Measurements from ENCODE around the gene ARHGEF11.

Gene ARHGEF11

DNA sequence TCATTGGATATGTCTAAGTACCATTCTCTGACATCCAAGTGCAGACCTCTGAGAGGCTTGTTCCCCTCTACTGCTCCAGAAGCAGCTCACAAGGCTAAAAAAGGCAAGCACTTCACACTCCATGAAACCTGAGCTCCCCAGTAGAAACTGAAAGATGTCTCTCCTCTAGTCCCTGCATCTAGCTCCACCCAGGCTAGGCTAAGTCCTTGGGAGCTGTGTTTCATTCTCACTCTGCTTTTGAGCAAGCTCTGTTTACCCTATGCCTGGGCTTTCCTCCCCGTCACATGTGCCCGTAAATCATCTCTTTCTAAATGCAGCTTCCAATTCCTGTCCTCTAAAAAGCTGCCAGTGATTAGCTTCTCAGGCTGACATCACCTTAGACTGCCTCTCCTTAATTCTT, 86.1 kb downstream of the ARHGEF11 start:
- Histone ChIP-seq H3K18ac (ENCODE audit: low read length) (no peak overlapping the region), H3K14ac (ENCODE audit: low read length) (no peak overlapping the region), H3K27ac (replicated peaks; ENCODE audit: low read length) (no peak overlapping the region), H3K9me3 (replicated peaks in 1 of 2; ENCODE audit: control insufficient read depth in 2 of 2, insufficient read depth in 1 of 2, low read depth in 1 of 2, low read length in 2 of 2) (no peaks in the 10 kb centered on the region), H2AFZ (ENCODE audit: low read length) (no peak overlapping the region), H2BK5ac (ENCODE audit: low read length) (no peak overlapping the region), H4K8ac (ENCODE audit: low read depth, low read length) (no peak overlapping the region), H2BK15ac (ENCODE audit: low read length) (no peak overlapping the region), H3K27me3 (ENCODE audit: control insufficient read depth in 3 of 3, insufficient read depth in 3 of 3, low read depth in 1 of 3, low read length in 3 of 3) (no peaks in the 10 kb centered on the region), H3K4me2 (ENCODE audit: insufficient read depth, low read length, poor library complexity, severe bottlenecking) (no peak overlapping the region), H3K4ac (ENCODE audit: low read length) (no peak overlapping the region), H3K9ac (ENCODE audit: low read depth, low read length, poor library complexity) (no peak overlapping the region), H3K23ac (ENCODE audit: low read depth, low read length, poor library complexity) (no peak overlapping the region), H3K79me1 (ENCODE audit: low read depth, low read length) (no peaks in the 10 kb centered on the region), H2AK5ac (ENCODE audit: low read depth, low read length) (no peak overlapping the region), H3K4me1 (ENCODE audit: control insufficient read depth in 2 of 2, insufficient read depth in 1 of 2, low read depth in 1 of 2, low read length in 2 of 2) (no peaks in the 10 kb centered on the region), H2BK12ac (ENCODE audit: low read length) (no peak overlapping the region), H3K36me3 (replicated peaks in 1 of 2; ENCODE audit: control insufficient read depth in 2 of 2, insufficient read depth in 2 of 2, low read length in 2 of 2) (peaks cover 40 to 95% of the 10 kb centered on the region in 2 donors), H4K91ac (ENCODE audit: low read depth, low read length, poor library complexity) (no peak overlapping the region), H2BK120ac (ENCODE audit: low read depth, low read length) (no peak overlapping the region), H3K4me3 (ENCODE audit: low read length in 2 of 2) (no peak overlapping the region)
- DNase-seq (ENCODE audit: low spot score), result no peak
- no CpG with 5 or more reads among the region's 2 CpGs for WGBS, 2 donors (ENCODE audit: extremely low coverage in 2 of 2, insufficient read length in 2 of 2, insufficient replicate concordance in 1 of 2)

- no peak overlapping the region for H3K27ac ChIP-seq (replicated peaks; ENCODE audit: low read length)
- no peak overlapping the region for H2BK120ac ChIP-seq (ENCODE audit: low read depth, low read length)
- no peaks in the 10 kb centered on the region for H3K27me3 ChIP-seq (ENCODE audit: control insufficient read depth in 3 of 3, insufficient read depth in 3 of 3, low read depth in 1 of 3, low read length in 3 of 3)
- no peaks in the 10 kb centered on the region for H3K79me1 ChIP-seq (ENCODE audit: low read depth, low read length)
- no peak overlapping the region for H3K23ac ChIP-seq (ENCODE audit: low read depth, low read length, poor library complexity)
- H2BK12ac ChIP-seq (ENCODE audit: low read length), result no peak overlapping the region
- H4K91ac ChIP-seq (ENCODE audit: low read depth, low read length, poor library complexity), result no peak overlapping the region
- H3K14ac ChIP-seq (ENCODE audit: low read length), result no peak overlapping the region
- no peak overlapping the region for H3K9ac ChIP-seq (ENCODE audit: low read depth, low read length, poor library complexity)
- no peaks in the 10 kb centered on the region for H3K4me1 ChIP-seq (ENCODE audit: control insufficient read depth in 2 of 2, insufficient read depth in 1 of 2, low read depth in 1 of 2, low read length in 2 of 2)
- no peak overlapping the region for H2AFZ ChIP-seq (ENCODE audit: low read length)
- no peaks in the 10 kb centered on the region for H3K9me3 ChIP-seq (replicated peaks in 1 of 2; ENCODE audit: control insufficient read depth in 2 of 2, insufficient read depth in 1 of 2, low read depth in 1 of 2, low read length in 2 of 2)
- no peak overlapping the region for H2BK15ac ChIP-seq (ENCODE audit: low read length)
- no peak overlapping the region for H3K4me2 ChIP-seq (ENCODE audit: insufficient read depth, low read length, poor library complexity, severe bottlenecking)
- no peak overlapping the region for H2BK5ac ChIP-seq (ENCODE audit: low read length)
- no peak overlapping the region for H3K4me3 ChIP-seq (ENCODE audit: low read length in 2 of 2)
- peaks cover 36 to 92% of the 10 kb centered on the region in 2 donors for H3K36me3 ChIP-seq (replicated peaks in 1 of 2; ENCODE audit: control insufficient read depth in 2 of 2, insufficient read depth in 2 of 2, low read length in 2 of 2)
- H3K4ac ChIP-seq (ENCODE audit: low read length), result no peak overlapping the region
- no peak overlapping the region for H3K18ac ChIP-seq (ENCODE audit: low read length)
- no peak overlapping the region for H2AK5ac ChIP-seq (ENCODE audit: low read depth, low read length)
- no CpG with 5 or more reads among the region's 2 CpGs for WGBS, 2 donors (ENCODE audit: extremely low coverage in 2 of 2, insufficient read length in 2 of 2, insufficient replicate concordance in 1 of 2)
- no peak overlapping the region for H4K8ac ChIP-seq (ENCODE audit: low read depth, low read length)
- DNase-seq (ENCODE audit: low spot score), result no peak
Measured at GRCh38 chr1:156958247-156958714, 87.3 kb downstream of the ARHGEF11 start.

DNA sequence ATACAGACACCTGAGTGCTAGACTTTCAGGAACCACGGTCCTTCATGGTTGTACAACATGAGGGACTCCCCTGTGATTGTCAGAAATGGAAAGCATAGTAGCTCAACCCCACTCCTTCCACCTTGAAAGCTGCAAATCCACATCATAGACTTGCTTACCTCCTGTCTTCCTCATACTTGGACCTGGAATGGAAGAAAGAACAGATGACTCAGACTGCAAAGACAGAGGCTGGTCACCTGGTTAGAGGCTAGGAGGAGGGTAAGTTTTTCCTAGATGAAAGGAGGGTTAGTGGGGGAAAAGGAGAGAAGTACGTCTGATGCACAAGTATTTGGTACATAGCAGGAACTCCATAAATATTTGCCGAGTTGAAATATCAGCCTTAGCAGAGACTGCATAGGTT, 87.9 kb downstream of the ARHGEF11 start:
- no peak overlapping the region for H2BK12ac ChIP-seq (ENCODE audit: low read length)
- no peak overlapping the region for H4K8ac ChIP-seq (ENCODE audit: low read depth, low read length)
- H3K27me3 ChIP-seq (ENCODE audit: control insufficient read depth in 3 of 3, insufficient read depth in 3 of 3, low read depth in 1 of 3, low read length in 3 of 3), result no peaks in the 10 kb centered on the region
- no peak overlapping the region for H3K27ac ChIP-seq (replicated peaks; ENCODE audit: low read length)
- no peaks in the 10 kb centered on the region for H3K79me1 ChIP-seq (ENCODE audit: low read depth, low read length)
- H2AFZ ChIP-seq (ENCODE audit: low read length), result no peak overlapping the region
- no peak overlapping the region for H3K4me3 ChIP-seq (ENCODE audit: low read length in 2 of 2)
- H3K9ac ChIP-seq (ENCODE audit: low read depth, low read length, poor library complexity), result no peak overlapping the region
- H2BK15ac ChIP-seq (ENCODE audit: low read length), result no peak overlapping the region
- no peak overlapping the region for H3K23ac ChIP-seq (ENCODE audit: low read depth, low read length, poor library complexity)
- DNase-seq (ENCODE audit: low spot score), result no peak
- H4K91ac ChIP-seq (ENCODE audit: low read depth, low read length, poor library complexity), result no peak overlapping the region
- no peak overlapping the region for H2BK5ac ChIP-seq (ENCODE audit: low read length)
- H3K36me3 ChIP-seq (replicated peaks in 1 of 2; ENCODE audit: control insufficient read depth in 2 of 2, insufficient read depth in 2 of 2, low read length in 2 of 2), result peaks cover 31 to 93% of the 10 kb centered on the region in 2 donors
- H3K4me2 ChIP-seq (ENCODE audit: insufficient read depth, low read length, poor library complexity, severe bottlenecking), result no peak overlapping the region
- H2AK5ac ChIP-seq (ENCODE audit: low read depth, low read length), result no peak overlapping the region
- no peak overlapping the region for H2BK120ac ChIP-seq (ENCODE audit: low read depth, low read length)
- no peaks in the 10 kb centered on the region for H3K4me1 ChIP-seq (ENCODE audit: control insufficient read depth in 2 of 2, insufficient read depth in 1 of 2, low read depth in 1 of 2, low read length in 2 of 2)
- no peak overlapping the region for H3K18ac ChIP-seq (ENCODE audit: low read length)
- H3K9me3 ChIP-seq (replicated peaks in 1 of 2; ENCODE audit: control insufficient read depth in 2 of 2, insufficient read depth in 1 of 2, low read depth in 1 of 2, low read length in 2 of 2), result no peaks in the 10 kb centered on the region
- WGBS, 2 donors (ENCODE audit: extremely low coverage in 2 of 2, insufficient read length in 2 of 2, insufficient replicate concordance in 1 of 2), result no CpG with 5 or more reads among the region's 3 CpGs
- no peak overlapping the region for H3K14ac ChIP-seq (ENCODE audit: low read length)
- H3K4ac ChIP-seq (ENCODE audit: low read length), result no peak overlapping the region

- Histone ChIP-seq H2BK5ac (ENCODE audit: low read length) (no peak overlapping the region), H3K4me1 (ENCODE audit: control insufficient read depth in 2 of 2, insufficient read depth in 1 of 2, low read depth in 1 of 2, low read length in 2 of 2) (no peaks in the 10 kb centered on the region), H2AFZ (ENCODE audit: low read length) (no peak overlapping the region), H3K14ac (ENCODE audit: low read length) (no peak overlapping the region), H3K23ac (ENCODE audit: low read depth, low read length, poor library complexity) (no peak overlapping the region), H2AK5ac (ENCODE audit: low read depth, low read length) (no peak overlapping the region), H3K4me3 (ENCODE audit: low read length in 2 of 2) (no peak overlapping the region), H3K27me3 (ENCODE audit: control insufficient read depth in 3 of 3, insufficient read depth in 3 of 3, low read depth in 1 of 3, low read length in 3 of 3) (no peaks in the 10 kb centered on the region), H2BK120ac (ENCODE audit: low read depth, low read length) (no peak overlapping the region), H3K27ac (replicated peaks; ENCODE audit: low read length) (no peak overlapping the region), H2BK15ac (ENCODE audit: low read length) (no peak overlapping the region), H3K18ac (ENCODE audit: low read length) (no peak overlapping the region), H4K91ac (ENCODE audit: low read depth, low read length, poor library complexity) (no peak overlapping the region), H3K36me3 (replicated peaks in 1 of 2; ENCODE audit: control insufficient read depth in 2 of 2, insufficient read depth in 2 of 2, low read length in 2 of 2) (peaks cover 32 to 95% of the 10 kb centered on the region in 2 donors), H2BK12ac (ENCODE audit: low read length) (no peak overlapping the region), H4K8ac (ENCODE audit: low read depth, low read length) (no peak overlapping the region), H3K9ac (ENCODE audit: low read depth, low read length, poor library complexity) (no peak overlapping the region), H3K9me3 (replicated peaks in 1 of 2; ENCODE audit: control insufficient read depth in 2 of 2, insufficient read depth in 1 of 2, low read depth in 1 of 2, low read length in 2 of 2) (no peaks in the 10 kb centered on the region), H3K79me1 (ENCODE audit: low read depth, low read length) (no peaks in the 10 kb centered on the region), H3K4ac (ENCODE audit: low read length) (no peak overlapping the region), H3K4me2 (ENCODE audit: insufficient read depth, low read length, poor library complexity, severe bottlenecking) (no peak overlapping the region)
- no CpG with 5 or more reads among the region's 10 CpGs for WGBS, 2 donors (ENCODE audit: extremely low coverage in 2 of 2, insufficient read length in 2 of 2, insufficient replicate concordance in 1 of 2)
- no peak for DNase-seq (ENCODE audit: low spot score)
Measured at GRCh38 chr1:156956333-156956732, 89.2 kb downstream of the ARHGEF11 start.

All from neuronal stem cell (in vitro differentiated cells).